CD14-positive monocyte (primary cell): ENCODE measurements around the gene SH3BGRL2. TPM values are rescaled to one million over a fixed set of nuclear protein-coding genes. Genes with fewer than 3 reads are reported as not detected.

Experiments used
- DNase-seq, 3 donors: peaks; one replicate each; pipeline ENCODE4 v3.0.0-alpha.2; 2011 to 2022
- H2AFZ ChIP-seq: 2 replicates; pipeline ENCODE4 v1.6.0; 2012; ENCODE audit warnings: mild to moderate bottlenecking, low read depth, low read length, inconsistent platforms; ENCODE audit not compliant: insufficient read depth, poor library complexity, severe bottlenecking
- H3K27ac ChIP-seq, 2 donors: 1 replicate in 1 of 2; 2 replicates in 1 of 2; pipeline ENCODE4 v1.5.1; 2012 to 2013; ENCODE audit warnings: low read length in 2 of 2, control low read depth in 1 of 2, inconsistent platforms in 1 of 2, low read depth in 1 of 2, mild to moderate bottlenecking in 1 of 2
- H3K27me3 ChIP-seq, 2 donors: one replicate each; pipeline versions ENCODE4 v1.6.0 to v1.6.1; 2011 to 2013; ENCODE audit warnings: low read length in 2 of 2; ENCODE audit not compliant: control insufficient read depth in 2 of 2, insufficient read depth in 2 of 2
- H3K36me3 ChIP-seq, 2 donors: replicated peaks in 1 of 2; 1 replicate in 1 of 2; 2 replicates in 1 of 2; pipeline versions ENCODE4 v1.5.1 to v1.6.1; 2012 to 2013; ENCODE audit warnings: low read length in 2 of 2, control low read depth in 1 of 2, inconsistent platforms in 1 of 2, mild to moderate bottlenecking in 1 of 2; ENCODE audit not compliant: insufficient read depth in 2 of 2, control insufficient read depth in 1 of 2
- H3K4me1 ChIP-seq, 2 donors: 1 replicate in 1 of 2; 2 replicates in 1 of 2; pipeline versions ENCODE4 v1.5.1 to v1.6.1; 2012 to 2013; ENCODE audit warnings: low read length in 2 of 2, control low read depth in 1 of 2, inconsistent platforms in 1 of 2, mild to moderate bottlenecking in 1 of 2, moderate library complexity in 1 of 2; ENCODE audit not compliant: insufficient read depth in 2 of 2, control insufficient read depth in 1 of 2
- H3K4me2 ChIP-seq: replicated peaks from 2 replicates; pipeline ENCODE3; 2012; ENCODE audit warnings: low read length, moderate library complexity, mild to moderate bottlenecking; ENCODE audit not compliant: poor library complexity, severe bottlenecking; ENCODE audit errors: extremely low read depth
- H3K4me3 ChIP-seq, 3 experiments: fragments of 200-600 bp in 1 of 3; sonication (generic) in 1 of 3; replicated peaks in 1 of 3; 1 replicate in 2 of 3; 2 replicates in 1 of 3; pipeline ENCODE4 v1.5.1; 2011 to 2013; ENCODE audit warnings: low read length in 3 of 3, mild to moderate bottlenecking in 3 of 3, control low read depth in 2 of 3, low read depth in 2 of 3, inconsistent platforms in 1 of 3, moderate library complexity in 1 of 3
- H3K79me2 ChIP-seq: 2 replicates; pipeline ENCODE4 v1.6.0; 2012; ENCODE audit warnings: mild to moderate bottlenecking, control low read depth, inconsistent platforms, low read length, moderate library complexity; ENCODE audit not compliant: insufficient read depth
- H3K9ac ChIP-seq: 2 replicates; pipeline ENCODE4 v1.6.0; 2017; ENCODE audit warnings: low read length, mild to moderate bottlenecking; ENCODE audit not compliant: insufficient read depth, poor library complexity, severe bottlenecking
- H3K9me3 ChIP-seq, 2 donors: replicated peaks in 1 of 2; 1 replicate in 1 of 2; 2 replicates in 1 of 2; pipeline versions ENCODE4 v1.5.1 to v1.6.1; 2012 to 2013; ENCODE audit warnings: low read length in 2 of 2, control low read depth in 1 of 2; ENCODE audit not compliant: control insufficient read depth in 1 of 2, insufficient read depth in 1 of 2
- H4K20me1 ChIP-seq: 2 replicates; pipeline ENCODE4 v1.6.0; 2012; ENCODE audit warnings: mild to moderate bottlenecking, low read length, control low read depth, moderate library complexity; ENCODE audit not compliant: insufficient read depth
- H3K27ac Mint-ChIP-seq, 7 donors: one replicate each; pipeline ENCODE4 v1.8.0; 2020; ENCODE audit warnings: mild to moderate bottlenecking in 7 of 7, mixed read lengths in 7 of 7, moderate library complexity in 6 of 7, inconsistent platforms in 2 of 7
- H3K27me3 Mint-ChIP-seq, 3 donors: one replicate each; pipeline ENCODE4 v1.8.0; 2021 to 2022; ENCODE audit warnings: low read depth in 3 of 3, mild to moderate bottlenecking in 3 of 3, mixed read lengths in 3 of 3, moderate library complexity in 3 of 3, inconsistent platforms in 1 of 3
- H3K36me3 Mint-ChIP-seq, 2 donors: one replicate each; pipeline ENCODE4 v1.8.0; 2020; ENCODE audit warnings: mixed read lengths in 2 of 2, inconsistent platforms in 1 of 2, mild to moderate bottlenecking in 1 of 2
- H3K4me1 Mint-ChIP-seq: one replicate; pipeline ENCODE4 v1.8.0; 2020; ENCODE audit warnings: mild to moderate bottlenecking, mixed read lengths
- H3K4me3 Mint-ChIP-seq, 2 donors: one replicate each; pipeline ENCODE4 v1.8.0; 2020; ENCODE audit warnings: mild to moderate bottlenecking in 2 of 2, mixed read lengths in 2 of 2, moderate library complexity in 1 of 2
- H3K9me3 Mint-ChIP-seq, 7 donors: one replicate each; pipeline ENCODE4 v1.8.0; 2020 to 2022; ENCODE audit warnings: mixed read lengths in 7 of 7, mild to moderate bottlenecking in 6 of 7, moderate library complexity in 6 of 7, inconsistent platforms in 2 of 7
- WGBS: methylation state at CpG from one replicate; pipeline ENCODE4 v1.1.5; 2013; ENCODE audit warnings: missing lambda C conversion rate; ENCODE audit not compliant: insufficient coverage; 5-methylcytosine and 5-hydroxymethylcytosine counted together
- intact Hi-C, 2 donors: fragments of 100-400 bp; cut with micrococcal nuclease; formaldehyde crosslinking; loops; one replicate each; pipeline versions ENCODE4 v1.15.0 to v1.15.1; 2023
- polyA plus RNA-seq, 3 donors: library from polyadenylated mRNA; depleted of rRNA in 1 of 3; unstranded in 2 of 3; stranded (reverse) in 1 of 3; fragments of 300-500 nt in 2 of 3; fragments of >200 nt in 1 of 3; fragmentation: Illumina TruSeq in 2 of 3; gene quantifications; 1 replicate in 2 of 3; 2 replicates in 1 of 3; pipeline ENCODE4 v1.2.3, GENCODE V29; 2012 to 2021
- TF ChIP-seq, protein P1 (sequence below): fragments of 200-600 bp; IDR thresholded peaks from one replicate; pipeline ENCODE4 v1.8.0; 2022; ENCODE audit warnings: antibody characterized with exemption, mild to moderate bottlenecking

Gene SH3BGRL2
- polyA plus RNA-seq, 3 donors = 0.03 to 0.30 (median 0.28) TPM

DNA sequence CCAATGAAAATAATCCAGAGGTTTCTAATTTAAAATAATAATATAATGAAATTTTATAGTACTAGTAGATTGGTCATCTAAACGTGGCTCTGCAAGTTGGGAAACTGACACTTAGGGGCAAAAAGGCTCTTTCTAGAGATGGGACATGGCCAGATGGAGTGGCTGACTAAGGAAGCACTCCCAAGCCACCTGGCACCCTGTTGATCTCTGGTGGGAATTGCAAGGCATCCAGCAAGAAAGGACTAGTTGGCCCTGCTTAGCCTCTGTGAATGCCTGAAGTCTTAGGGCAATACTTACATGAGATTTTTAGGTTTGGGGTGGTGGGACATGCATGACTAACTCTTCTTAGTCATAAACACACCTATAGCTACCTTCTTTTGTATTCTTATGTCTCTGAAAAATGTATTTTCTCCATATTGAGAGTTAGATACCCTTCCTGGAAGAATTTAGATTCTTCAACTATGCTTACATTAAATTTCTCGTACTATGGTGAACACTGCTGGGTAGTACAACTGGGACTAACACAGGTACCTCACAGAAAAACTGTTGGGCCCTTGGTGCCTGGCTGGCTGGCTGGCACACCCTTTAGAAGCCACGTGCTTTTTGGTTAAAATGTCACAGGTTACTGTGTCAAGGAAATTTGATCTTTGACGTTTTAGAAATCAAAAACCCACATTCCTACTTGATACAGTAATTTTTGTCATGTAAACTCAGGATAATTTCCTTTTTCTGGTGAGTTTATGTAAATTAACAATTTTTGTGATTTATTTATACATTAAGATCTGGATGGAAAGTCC lies 25.0 kb upstream of the SH3BGRL2 start:
- Mint-ChIP-seq H3K9me3 (peaks cover 2 to 8% (median 4%) of the 10 kb centered on the region in 7 donors), H3K4me1 (no peaks in the 10 kb centered on the region), H3K36me3 (no peaks in the 10 kb centered on the region), H3K27ac (no peak overlapping the region), H3K27me3 (peaks cover 0 to 2% (median 0%) of the 10 kb centered on the region in 3 donors), H3K4me3 (no peak overlapping the region)
- Histone ChIP-seq H3K4me1 (no peaks in the 10 kb centered on the region), H3K4me3 (no peak overlapping the region), H3K79me2 (no peaks in the 10 kb centered on the region), H3K4me2 (no peak overlapping the region), H3K9ac (no peak overlapping the region), H4K20me1 (no peaks in the 10 kb centered on the region), H3K9me3 (no peaks in the 10 kb centered on the region), H3K27me3 (no peaks in the 10 kb centered on the region), H3K27ac (no peak overlapping the region), H2AFZ (no peak overlapping the region), H3K36me3 (no peaks in the 10 kb centered on the region)
- DNase-seq = no peak
- TF ChIP-seq, protein P1, sequence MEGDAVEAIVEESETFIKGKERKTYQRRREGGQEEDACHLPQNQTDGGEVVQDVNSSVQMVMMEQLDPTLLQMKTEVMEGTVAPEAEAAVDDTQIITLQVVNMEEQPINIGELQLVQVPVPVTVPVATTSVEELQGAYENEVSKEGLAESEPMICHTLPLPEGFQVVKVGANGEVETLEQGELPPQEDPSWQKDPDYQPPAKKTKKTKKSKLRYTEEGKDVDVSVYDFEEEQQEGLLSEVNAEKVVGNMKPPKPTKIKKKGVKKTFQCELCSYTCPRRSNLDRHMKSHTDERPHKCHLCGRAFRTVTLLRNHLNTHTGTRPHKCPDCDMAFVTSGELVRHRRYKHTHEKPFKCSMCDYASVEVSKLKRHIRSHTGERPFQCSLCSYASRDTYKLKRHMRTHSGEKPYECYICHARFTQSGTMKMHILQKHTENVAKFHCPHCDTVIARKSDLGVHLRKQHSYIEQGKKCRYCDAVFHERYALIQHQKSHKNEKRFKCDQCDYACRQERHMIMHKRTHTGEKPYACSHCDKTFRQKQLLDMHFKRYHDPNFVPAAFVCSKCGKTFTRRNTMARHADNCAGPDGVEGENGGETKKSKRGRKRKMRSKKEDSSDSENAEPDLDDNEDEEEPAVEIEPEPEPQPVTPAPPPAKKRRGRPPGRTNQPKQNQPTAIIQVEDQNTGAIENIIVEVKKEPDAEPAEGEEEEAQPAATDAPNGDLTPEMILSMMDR = no peak
- intact Hi-C loops = no loop called here
- no CpG with 5 or more reads among the region's 4 CpGs for WGBS

DNA sequence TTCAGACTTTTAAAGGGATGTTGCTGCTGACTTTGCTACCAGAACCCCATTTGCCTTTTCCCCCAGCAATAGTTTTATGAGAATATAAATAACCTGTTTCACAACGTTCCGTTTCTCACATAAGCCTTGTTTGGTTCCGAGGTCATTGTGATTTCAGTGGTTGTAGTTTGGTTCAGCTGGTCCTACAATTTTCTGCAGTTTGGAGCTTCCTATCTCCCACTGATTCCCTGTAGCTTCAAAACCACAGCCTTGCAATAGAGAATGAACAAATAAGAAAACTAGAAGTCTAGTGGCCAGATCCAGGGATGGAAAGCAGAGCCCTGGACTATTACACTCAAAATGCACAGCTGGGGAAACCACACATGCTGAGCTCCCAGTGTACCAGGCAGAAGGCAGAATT lies 24.1 kb upstream of the SH3BGRL2 start:
- Mint-ChIP-seq H3K4me3 (no peak overlapping the region), H3K27me3 (peaks cover 0 to 2% (median 0%) of the 10 kb centered on the region in 3 donors), H3K36me3 (no peaks in the 10 kb centered on the region), H3K27ac (no peak overlapping the region), H3K4me1 (no peaks in the 10 kb centered on the region), H3K9me3 (peaks cover 2 to 8% (median 4%) of the 10 kb centered on the region in 7 donors)
- H3K79me2 ChIP-seq = no peaks in the 10 kb centered on the region
- H3K27me3 ChIP-seq = no peaks in the 10 kb centered on the region
- intact Hi-C loops = no loop called here
- no peaks in the 10 kb centered on the region for H3K9me3 ChIP-seq
- H3K4me2 ChIP-seq = no peak overlapping the region
- no CpG with 5 or more reads among the region's 3 CpGs for WGBS
- DNase-seq = no peak
- H3K36me3 ChIP-seq = no peaks in the 10 kb centered on the region
- H3K27ac ChIP-seq = no peak overlapping the region
- no peaks in the 10 kb centered on the region for H3K4me1 ChIP-seq
- no peak overlapping the region for H2AFZ ChIP-seq
- no peak overlapping the region for H3K4me3 ChIP-seq
- no peak overlapping the region for H3K9ac ChIP-seq
- TF ChIP-seq, protein P1 = no peak
- no peaks in the 10 kb centered on the region for H4K20me1 ChIP-seq
